ENCODE results near the gene KLHDC9.

- no peak for TF ChIP-seq RBBP5 (IDR thresholded peaks at IDR 0.05; ENCODE audit: borderline replicate concordance, low read depth, low read length)
- TF ChIP-seq POLR2AphosphoS5 (IDR thresholded peaks at IDR 0.05; ENCODE audit: low read depth, low read length), result no peak
- no peak for TF ChIP-seq RFX5 (IDR thresholded peaks at IDR 0.05; ENCODE audit: borderline replicate concordance, low read depth, low read length)
- TF ChIP-seq CTCF (IDR thresholded peaks at IDR 0.05; ENCODE audit: control extremely low read depth in 1 of 3, insufficient read depth in 1 of 3, low read depth in 1 of 3, low read length in 3 of 3), result no peak
- no peak for TF ChIP-seq CBX8 (IDR thresholded peaks at IDR 0.05; ENCODE audit: borderline replicate concordance, low read depth, low read length)
- TF ChIP-seq SP1 (IDR thresholded peaks at IDR 0.05; ENCODE audit: low read depth, low read length), result no peak
- TF ChIP-seq HDAC6 (IDR thresholded peaks at IDR 0.05; ENCODE audit: low read depth, low read length), result no peak
- TF ChIP-seq SUZ12 (IDR thresholded peaks at IDR 0.05; ENCODE audit: low read length), result no peak
- no peak for TF ChIP-seq TEAD4 (IDR thresholded peaks at IDR 0.05; ENCODE audit: low read depth, low read length)
- TF ChIP-seq SIN3A (conservative IDR thresholded peaks at IDR 0.05 in 1 of 2, IDR thresholded peaks at IDR 0.05 in 1 of 2; ENCODE audit: low read depth in 1 of 2, low read length in 2 of 2), result no peak
Measured at GRCh38 chr1:161111527-161111926, 13.4 kb downstream of the KLHDC9 start.
